ENCODE data around the gene DDX39B. TPM values are rescaled to one million over a fixed set of nuclear protein-coding genes. Genes with fewer than 3 reads are reported as not detected.

The DDX39B gene
- total RNA-seq, 4 donors from 2014 or later, result 125 to 327 (median 217) TPM

- Histone ChIP-seq H3K9me3 (no peaks in the 10 kb centered on the region), H3K4me3 (peak within 1 kb of the TSS; percentile 51 to 57), H3K4me1 (peaks cover 4 to 53% (median 18%) of the 10 kb centered on the region in 3 donors), H3K27ac (peak within 1 kb of the TSS; percentile 80 to 89 (median 86)), H3K36me3 (peaks cover 0 to 27% of the 10 kb centered on the region in 2 donors), H3K27me3 (no peaks in the 10 kb centered on the region)
- no peak for TF ChIP-seq POLR2AphosphoS5 (IDR thresholded peaks at IDR 0.05)
- TF ChIP-seq CTCF (IDR thresholded peaks at IDR 0.05), result peak; percentile 89 to 100 (median 95)
- no peak for TF ChIP-seq EP300 (IDR thresholded peaks at IDR 0.05)
- TF ChIP-seq POLR2A (IDR thresholded peaks at IDR 0.05), result no peak
- ATAC-seq, result peak; percentile 73
- 13% methylated on average over 4 to 6 of the region's 11 CpGs for WGBS, 2 donors (ENCODE audit: low coverage in 1 of 2)
Observed at GRCh38 chr6:31546339-31546957, 4.6 kb upstream of the DDX39B start, which contains the start of gene ATP6V1G2. TSS of gene ATP6V1G2 (minus strand) at chr6:31546608. CDS start at chr6:31546559, 49 bp downstream.

- Histone ChIP-seq H3K4me3 (no peak overlapping the region), H3K9me3 (no peaks in the 10 kb centered on the region), H3K27ac (no peak overlapping the region), H3K27me3 (no peaks in the 10 kb centered on the region), H3K4me1 (peaks cover 4 to 54% (median 21%) of the 10 kb centered on the region in 3 donors), H3K36me3 (peaks cover 0 to 17% of the 10 kb centered on the region in 2 donors)
- no peak for ATAC-seq
- TF ChIP-seq CTCF (IDR thresholded peaks at IDR 0.05) (no peak), POLR2A (IDR thresholded peaks at IDR 0.05) (no peak), POLR2AphosphoS5 (IDR thresholded peaks at IDR 0.05) (no peak), EP300 (IDR thresholded peaks at IDR 0.05) (no peak)
- 61 to 82% methylated on average over 3 to 7 of the region's 7 CpGs for WGBS, 2 donors (ENCODE audit: low coverage in 1 of 2)
Observed at GRCh38 chr6:31545291-31545690, 3.5 kb upstream of the DDX39B start.

DNA sequence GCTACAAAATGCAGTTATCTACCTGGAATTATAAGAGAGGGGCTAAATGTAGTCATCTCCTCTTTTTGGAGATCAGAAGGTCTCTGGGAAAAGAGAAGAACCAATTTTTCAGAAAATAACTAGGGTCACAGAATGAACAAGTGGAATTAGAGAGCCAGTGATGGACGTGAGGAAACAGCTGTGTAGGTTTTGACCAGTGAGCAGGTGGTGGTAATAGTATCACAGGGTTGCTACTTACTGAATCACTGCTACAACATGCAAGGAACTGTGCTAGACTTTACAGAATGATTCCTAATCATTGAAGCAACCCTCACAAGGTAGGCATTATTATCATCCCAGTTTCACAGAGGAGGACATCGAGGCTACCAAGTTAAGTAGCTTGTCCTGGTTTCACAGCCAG is 2.9 kb upstream of the DDX39B start:
- 56 to 69% methylated on average over 2 of the region's 2 CpGs for WGBS, 2 donors (ENCODE audit: low coverage in 1 of 2)
- no peak for TF ChIP-seq POLR2AphosphoS5 (IDR thresholded peaks at IDR 0.05)
- no peak for TF ChIP-seq EP300 (IDR thresholded peaks at IDR 0.05)
- TF ChIP-seq POLR2A (IDR thresholded peaks at IDR 0.05), result no peak
- no peak for TF ChIP-seq CTCF (IDR thresholded peaks at IDR 0.05)
- Histone ChIP-seq H3K27me3 (no peaks in the 10 kb centered on the region), H3K4me1 (peaks cover 6 to 57% (median 27%) of the 10 kb centered on the region in 3 donors), H3K27ac (no peak overlapping the region), H3K9me3 (no peaks in the 10 kb centered on the region), H3K36me3 (peaks cover 0 to 17% of the 10 kb centered on the region in 2 donors), H3K4me3 (no peak overlapping the region)
- ATAC-seq, result no peak

GRCh38 chr6:31543639-31544038 is 1.8 kb upstream of the DDX39B start:
- H3K27me3 ChIP-seq, result no peaks in the 10 kb centered on the region
- ATAC-seq, result no peak
- TF ChIP-seq CTCF (IDR thresholded peaks at IDR 0.05), result no peak
- no peak for TF ChIP-seq POLR2A (IDR thresholded peaks at IDR 0.05)
- no peak for TF ChIP-seq POLR2AphosphoS5 (IDR thresholded peaks at IDR 0.05)
- no peak for TF ChIP-seq EP300 (IDR thresholded peaks at IDR 0.05)
- peaks cover 13 to 61% (median 36%) of the 10 kb centered on the region in 3 donors for H3K4me1 ChIP-seq
- H3K27ac ChIP-seq, result peak overlapping the region in 3 of 4 donors; percentile 15 to 96 (median 95)
- no peak overlapping the region for H3K4me3 ChIP-seq
- 91 to 100% methylated on average over 5 to 6 of the region's 6 CpGs for WGBS, 2 donors (ENCODE audit: low coverage in 1 of 2)
- H3K36me3 ChIP-seq, result peaks cover 0 to 18% of the 10 kb centered on the region in 2 donors
- H3K9me3 ChIP-seq, result no peaks in the 10 kb centered on the region

Data from gastroesophageal sphincter (tissue), 4 donors.